Measurements from ENCODE around the gene RNU5B-1.

The RNU5B-1 gene

DNA sequence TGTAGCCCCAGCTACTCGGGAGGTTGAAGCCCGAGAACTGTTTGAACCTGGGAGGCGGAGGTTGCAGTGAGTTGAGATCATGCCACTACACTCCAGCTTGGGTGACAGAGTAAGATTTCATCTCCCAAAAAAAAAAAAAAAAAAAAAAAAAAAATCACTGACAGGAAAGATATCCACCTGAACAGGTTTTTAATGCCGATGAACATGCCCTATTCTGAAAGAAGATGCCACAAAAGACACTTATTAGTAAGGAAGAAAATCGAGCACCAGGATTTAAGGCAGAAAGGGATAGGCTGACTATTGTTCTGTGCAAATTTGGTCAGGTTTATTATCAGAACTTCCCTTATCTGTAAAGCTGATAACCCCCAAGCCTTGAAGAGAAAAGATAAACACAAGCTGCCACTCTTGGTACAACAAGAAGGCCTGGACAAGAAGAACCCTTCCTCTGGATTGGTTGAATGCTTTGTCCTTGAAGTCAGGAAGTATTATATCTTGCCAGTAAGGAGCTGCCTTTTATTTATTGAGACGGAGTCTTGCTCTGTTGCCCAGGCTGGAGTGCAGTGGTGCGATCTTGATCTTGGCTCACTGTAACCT, 15.1 kb upstream of the RNU5B-1 start:
- no peak for DNase-seq

DNA sequence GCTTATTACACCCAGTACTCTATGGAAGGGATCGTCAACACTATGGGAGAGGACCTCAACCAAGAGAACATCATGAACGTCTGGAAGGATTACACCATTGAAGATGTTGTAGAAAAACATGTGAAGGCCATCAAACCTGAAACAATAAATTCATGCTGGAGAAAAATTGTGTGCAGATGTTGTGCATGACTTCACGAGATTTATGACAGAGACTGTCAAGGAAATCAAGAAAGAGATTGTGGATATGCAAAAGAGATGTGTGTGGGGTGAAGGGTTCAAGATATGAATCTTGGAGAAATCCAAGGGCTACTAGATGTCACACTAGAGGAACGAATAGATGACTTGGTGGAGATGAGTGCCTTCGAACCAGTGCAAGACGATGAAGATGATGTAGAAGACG, 14.2 kb upstream of the RNU5B-1 start:
- no peak for DNase-seq

DNA sequence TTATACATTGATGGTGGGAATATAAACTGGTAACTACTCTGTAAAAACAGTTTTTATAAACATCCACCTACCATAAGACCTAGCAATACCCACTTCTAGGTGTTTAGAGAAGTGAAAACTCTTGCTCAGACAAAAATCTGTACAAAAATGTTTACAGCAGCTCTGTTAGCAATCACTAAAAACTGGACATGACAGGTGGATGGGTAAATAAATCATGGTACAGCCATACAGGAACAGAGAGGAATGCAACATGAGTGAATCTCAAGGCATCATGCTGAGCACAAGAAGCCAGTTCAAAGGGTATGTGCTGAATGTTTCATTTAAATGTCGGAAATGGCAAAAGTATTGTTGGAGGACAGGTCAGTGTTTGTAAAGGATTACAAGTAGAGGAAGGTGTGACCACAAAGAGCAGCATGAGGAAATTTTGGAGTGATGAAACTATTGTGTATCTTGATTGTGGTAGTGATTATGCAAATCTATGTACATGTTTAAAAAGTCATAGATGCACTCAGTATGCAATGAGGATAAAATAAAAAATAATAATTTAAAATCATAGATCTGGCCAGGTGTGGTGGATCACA, 11.4 kb upstream of the RNU5B-1 start:
- no peak for DNase-seq

DNA sequence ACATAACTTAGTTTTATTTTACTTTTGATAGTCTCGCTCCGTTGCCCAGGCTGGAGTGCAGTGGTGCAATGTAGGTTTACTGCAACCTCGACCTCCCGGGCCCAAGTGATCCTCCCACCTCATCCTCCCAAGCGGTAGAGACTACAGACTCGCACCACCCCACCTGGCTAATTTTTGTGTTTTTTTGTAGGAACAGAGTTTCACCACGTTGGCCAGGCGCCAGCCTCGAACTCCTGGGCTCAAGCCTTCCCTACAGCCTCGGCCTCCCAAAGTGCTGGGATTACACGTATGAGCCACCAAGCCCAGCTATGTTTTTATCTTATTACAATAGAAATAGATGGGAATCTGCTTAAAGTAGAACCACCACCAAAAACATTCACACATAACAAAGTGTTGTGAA, 5.7 kb upstream of the RNU5B-1 start:
- no peak for DNase-seq

DNA sequence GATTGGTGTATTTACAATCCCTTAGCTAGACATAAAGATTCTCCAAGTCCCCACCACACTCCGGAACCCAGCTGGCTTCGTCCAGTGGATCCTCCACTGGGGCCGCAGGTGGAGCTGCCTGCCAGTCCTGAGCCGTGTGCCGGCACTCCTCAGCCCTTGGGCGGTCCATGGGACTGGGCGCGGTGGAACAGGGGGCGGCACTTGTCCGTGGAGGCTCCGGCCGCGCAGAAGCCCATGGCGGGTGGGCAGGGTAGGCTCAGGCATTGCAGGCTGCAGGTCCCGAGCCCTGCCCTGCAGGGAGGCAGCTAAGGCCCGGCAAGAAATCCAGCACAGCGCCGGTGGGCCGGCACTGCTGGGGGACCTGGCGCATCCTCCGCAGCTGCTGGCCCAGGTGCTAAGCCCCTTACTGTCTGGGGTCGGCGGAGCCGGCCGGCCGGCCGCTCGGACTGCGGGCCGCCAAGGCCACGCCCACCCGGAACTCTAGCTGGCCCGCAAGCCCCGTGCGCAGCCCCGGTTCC, 3.5 kb upstream of the RNU5B-1 start:
- DNase-seq = no peak

DNA sequence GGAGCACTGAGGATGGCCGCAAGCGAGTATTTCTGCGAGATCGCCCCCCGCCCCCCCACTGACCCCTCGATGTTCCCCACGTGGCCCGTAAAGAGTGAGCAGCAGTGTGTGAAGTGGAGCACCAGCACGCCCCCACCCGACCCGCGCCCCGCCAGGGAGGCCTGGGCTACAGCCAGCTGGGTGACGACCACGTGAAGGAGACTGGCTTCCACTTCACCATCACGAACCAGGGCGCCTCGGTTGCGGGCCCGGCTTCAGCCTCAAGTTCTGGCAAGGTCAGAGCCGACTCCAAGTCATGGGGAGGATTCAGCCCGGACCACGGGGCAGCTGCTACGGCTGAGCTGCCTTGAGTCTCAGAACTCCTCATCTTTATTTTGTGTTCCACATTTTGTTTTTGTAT, 2.4 kb upstream of the RNU5B-1 start:
- no peak for DNase-seq

DNA sequence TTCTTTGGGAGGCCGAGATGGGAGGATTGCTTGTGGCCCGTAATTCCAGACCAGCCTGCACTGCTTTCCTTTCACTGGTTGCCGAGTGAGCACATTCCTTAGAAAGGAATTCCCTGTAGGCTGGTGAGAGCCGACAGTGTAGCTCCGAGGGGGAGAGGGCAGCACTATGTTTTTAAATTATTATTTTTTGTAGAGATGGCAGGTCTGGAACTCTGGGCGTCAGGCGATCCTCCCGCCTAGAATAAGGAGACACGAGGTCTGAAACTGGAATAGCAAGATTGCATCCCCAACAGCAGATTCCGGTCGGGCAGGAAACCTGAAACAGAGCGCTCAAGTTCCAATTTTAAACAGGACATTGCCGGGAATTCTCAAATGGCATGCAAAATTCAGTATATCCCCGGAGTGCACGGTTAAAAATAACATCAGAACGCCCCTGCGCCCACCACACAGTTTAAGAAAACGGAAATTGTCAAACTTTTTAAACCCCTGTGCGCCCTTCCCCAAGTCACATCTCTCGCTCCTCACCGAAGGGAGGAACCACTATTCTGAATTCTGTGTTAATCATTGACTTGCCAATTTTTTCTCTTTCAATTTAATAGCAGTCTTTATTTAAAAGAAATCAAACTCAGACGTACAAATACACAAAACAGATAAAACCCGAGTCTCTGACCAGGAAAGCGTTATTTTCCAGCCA, 643 bp upstream of the RNU5B-1 start:
- DNase-seq = peak; percentile 79

DNA sequence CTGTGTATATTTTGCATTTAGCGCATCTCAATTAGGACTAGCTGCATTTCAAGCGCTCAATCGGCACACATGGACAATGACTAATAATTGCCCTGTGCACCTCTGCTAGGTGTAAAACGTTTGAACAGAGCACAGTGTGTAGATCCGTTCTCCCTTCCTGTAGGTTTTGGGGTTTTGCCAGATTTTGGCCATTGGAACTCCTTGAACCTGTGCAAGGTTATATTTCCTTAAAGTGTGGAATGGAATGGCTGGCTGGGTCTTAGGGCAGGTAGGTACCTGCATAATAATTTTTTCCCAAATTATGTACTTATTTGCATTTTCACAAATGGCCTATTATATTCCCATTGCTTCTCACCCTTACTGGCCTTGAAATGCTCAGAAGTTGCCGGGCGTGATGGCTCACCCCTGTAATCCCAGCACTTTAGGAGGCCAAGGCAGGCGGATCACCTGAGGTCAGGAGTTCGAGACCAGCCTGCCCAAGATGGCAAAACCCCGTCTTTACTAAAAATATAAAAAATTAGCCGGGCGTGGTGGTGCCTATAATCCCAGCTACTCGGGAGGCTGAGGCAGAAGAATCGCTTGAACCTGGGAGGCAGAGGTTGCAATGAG, 777 bp downstream of the RNU5B-1 start:
- DNase-seq = peak; percentile 95

DNA sequence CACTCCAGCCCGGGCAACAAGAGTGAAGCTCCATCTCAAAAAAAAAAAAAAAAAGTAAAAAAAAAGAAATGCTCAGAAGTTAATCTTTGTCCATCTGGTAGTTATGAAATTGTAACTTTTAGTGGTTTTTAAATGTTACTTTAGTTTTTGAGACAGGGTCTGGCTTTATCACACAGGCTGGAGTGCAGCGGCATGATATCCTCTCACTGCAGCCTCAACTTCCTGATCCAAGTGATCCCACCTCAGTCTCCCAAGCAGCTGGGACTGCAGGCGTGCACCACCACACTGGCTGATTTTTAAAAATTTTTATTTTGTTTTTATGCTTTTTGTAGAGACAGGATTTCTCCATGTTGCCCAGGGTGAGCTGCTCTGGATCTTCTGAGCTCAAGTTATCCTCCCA, 1.3 kb downstream of the RNU5B-1 start:
- DNase-seq = no peak

DNA sequence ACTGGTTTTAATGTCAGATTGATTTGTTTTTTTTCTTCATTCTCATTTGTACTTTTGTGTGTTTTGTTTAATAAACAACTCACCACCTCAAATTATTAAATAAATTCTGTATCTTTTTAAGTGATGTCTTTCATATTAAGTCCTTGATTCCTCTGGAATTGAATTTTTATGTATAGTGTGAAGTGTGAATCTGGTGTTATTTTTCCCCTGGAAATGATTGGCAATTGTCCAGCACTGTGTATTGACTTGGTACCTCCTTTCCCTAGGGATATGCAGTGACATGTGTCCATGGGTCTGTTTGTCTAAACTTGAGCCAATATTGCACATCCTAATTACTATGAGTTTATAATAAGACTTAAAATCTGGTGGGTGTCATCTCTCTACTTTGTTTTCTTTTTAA, 2.1 kb downstream of the RNU5B-1 start:
- peak; percentile 68 for DNase-seq

DNA sequence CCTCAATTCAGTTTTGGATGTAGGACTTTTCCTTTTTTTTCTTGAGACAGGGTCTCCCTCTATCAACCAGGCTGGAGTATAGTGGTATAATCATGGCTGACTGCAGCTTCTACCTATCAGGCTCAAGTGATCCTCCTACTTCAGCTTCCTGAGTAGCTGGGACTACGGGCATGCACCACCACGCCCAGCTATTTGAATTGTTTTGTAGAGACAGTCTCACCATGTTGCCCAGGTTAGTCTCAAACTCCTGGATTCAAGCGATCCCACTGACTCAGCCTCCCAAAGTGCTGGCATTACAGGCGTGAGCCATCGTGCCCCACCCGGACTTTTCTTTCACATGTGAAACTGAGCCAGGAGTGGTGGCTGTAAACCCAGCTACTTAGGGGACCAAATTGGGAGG, 3.5 kb downstream of the RNU5B-1 start:
- DNase-seq = no peak

DNA sequence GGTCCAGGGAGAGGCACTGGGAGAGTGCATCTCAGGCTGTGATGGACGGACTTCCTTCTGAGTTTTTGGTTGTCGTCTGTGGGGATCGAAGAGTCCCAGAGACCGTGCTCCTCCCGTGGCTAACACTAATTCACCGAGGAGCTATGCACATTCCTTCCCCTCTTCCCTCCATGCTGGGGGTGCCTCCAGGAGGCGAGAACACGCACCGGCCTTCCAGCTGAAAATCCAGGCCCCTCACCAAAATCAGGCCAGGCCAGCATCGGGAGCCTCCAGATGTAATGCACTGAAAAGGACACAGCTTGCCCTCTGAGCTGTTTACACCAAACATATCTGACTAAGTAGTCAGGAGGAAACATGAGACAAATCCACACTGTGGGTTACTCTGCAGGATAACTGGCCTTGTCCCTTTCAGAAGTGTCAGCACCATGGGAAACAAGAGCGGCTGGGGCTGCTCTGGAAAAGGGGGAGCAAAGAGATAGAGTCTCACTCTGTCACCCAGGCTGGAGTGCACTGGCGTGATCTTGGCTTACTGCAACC, 5.5 kb downstream of the RNU5B-1 start:
- no peak for DNase-seq

DNA sequence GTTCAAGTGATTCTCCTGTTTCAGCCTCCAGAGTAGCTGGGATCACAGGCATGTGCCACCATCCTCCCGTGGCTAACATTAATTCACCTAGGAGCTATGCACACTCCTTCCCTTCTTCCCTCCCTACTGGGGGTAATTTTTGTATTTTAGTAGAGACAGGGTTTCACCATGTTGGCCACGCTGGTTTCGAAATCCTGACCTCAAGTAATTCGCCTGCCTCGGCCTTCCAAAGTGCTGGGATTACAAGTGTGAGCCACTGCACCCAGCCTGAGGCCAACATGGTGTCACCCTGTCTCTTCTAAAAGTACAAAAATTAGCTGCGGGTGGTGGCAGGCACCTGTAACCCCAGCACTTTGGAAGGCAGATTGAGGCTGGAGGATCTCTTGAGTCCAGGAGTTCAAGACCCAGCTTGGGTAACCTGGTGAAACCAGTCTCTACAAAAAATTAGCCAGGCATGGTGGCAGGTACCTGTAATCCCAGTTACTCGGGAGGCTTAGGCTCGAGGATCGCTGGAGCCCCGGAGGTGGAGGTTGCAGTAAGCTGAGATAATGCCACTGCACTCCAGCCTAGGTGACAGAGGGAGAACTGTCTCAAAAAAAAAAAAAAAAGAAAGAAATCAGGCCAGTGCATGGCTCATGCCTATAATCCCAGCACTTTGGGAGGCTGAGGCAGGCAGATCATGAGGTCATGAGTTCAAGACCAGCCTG, 6.1 kb downstream of the RNU5B-1 start:
- no peak for DNase-seq

DNA sequence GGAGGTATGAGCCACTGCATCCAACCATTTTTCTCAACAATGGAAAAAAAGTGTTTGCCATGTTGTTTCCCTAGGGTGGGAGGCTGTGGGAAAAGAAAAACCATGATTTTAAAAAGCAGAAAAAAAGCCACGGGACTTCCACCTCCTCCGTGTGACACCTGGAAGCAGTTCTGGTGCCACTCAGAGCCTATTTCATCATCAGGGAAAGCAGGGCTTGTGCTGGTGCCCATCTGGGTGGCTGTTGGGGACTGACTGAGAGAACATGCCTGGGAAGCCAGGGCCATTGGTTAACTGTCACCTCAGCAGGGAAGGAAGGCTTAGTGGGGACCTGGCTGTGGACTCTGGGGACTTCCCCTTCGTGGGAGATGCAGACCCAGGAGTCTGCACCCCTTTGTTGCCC, 7.3 kb downstream of the RNU5B-1 start:
- DNase-seq = no peak

DNA sequence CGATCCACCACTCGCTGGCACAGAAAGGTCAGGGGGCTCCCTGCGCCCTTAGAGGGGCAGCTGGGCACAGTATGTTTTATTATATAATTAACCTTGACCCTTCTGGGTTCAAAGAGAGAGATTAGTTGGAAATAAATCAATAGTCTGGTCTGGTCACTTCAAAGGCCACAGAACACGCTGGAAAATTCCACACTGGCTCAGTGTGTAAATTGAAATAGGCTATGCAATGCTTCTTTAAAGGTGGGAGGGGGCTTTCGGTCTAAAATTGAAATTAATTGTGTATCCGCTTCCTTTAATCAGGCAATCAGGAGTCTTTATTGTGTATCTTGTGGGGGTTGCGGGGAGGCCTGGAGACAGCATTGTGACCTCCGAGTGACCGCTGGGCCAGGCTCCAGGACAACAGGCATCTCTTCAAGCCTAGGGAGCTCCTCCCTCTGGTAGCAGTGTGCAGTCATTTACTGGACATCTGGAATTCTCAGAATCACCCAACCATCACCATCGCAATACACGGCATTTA, 8.0 kb downstream of the RNU5B-1 start:
- no peak for DNase-seq

DNA sequence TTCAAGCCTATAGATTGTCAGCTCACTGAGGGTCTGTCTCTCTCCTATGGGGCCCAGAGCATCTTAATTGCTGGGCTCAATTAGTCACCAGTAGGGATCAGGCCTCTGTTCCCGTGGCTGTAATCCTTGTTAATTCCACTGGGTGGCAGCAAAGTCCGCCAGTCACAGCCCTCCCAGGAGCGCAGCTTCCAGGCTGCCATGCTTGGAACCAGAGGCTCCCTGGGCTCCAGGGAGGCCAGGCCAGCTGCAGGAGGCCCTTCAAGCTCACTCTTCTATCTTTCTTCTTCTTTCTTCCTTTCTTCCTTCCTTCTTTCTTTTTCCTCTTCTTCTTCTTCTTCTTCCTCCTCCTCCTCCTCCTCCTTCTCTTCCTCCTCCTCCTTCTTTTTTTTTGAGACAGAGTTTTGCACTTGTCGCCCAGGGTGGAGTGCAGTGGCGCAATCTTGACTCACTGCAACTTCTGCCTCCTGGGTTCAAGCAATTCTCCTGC, 14.4 kb downstream of the RNU5B-1 start:
- peak; percentile 87 for DNase-seq

DNA sequence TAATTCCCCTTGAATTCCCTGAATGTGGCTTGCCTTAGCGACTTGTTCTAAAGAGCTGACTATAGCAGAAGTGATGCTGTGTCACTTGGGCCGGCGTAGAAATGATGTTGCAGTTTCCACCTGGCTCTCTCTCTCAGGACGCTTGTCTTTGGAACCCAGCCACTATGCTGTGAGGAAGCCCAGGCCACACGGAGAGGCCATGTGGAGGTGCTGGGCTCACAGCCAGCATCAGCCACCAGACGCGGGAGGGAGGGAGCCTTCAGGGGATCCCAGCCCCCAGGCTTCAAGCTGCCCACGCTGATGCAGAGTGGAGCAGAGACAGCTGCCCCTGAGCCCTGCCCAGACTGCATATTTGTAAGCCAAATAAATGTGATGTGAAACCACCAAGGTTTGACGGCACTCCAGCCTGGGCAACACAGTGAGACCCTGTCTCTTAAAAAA, 18.6 kb downstream of the RNU5B-1 start:
- peak; percentile 95 for DNase-seq

DNA sequence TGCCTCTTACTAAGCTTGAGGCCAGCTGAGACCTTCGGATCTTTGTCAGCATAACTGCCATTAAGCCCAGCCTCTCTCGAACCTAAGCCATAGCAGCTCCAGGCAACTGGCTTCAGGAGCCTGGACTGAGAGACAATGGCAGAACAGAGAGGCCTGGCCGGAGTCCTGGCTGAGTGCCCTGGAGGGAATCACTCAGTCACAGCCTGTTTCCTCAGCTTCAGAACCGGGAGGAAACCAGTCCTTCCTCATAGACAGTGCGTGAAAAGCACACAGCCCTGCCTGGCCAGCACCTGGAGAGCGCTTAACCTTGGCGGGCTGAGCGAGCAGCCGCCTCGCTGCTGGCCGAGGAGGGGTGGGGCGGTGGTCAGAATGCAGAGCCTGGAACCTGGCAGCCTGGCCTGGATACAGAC, 21.6 kb downstream of the RNU5B-1 start:
- DNase-seq = peak; percentile 80

DNA sequence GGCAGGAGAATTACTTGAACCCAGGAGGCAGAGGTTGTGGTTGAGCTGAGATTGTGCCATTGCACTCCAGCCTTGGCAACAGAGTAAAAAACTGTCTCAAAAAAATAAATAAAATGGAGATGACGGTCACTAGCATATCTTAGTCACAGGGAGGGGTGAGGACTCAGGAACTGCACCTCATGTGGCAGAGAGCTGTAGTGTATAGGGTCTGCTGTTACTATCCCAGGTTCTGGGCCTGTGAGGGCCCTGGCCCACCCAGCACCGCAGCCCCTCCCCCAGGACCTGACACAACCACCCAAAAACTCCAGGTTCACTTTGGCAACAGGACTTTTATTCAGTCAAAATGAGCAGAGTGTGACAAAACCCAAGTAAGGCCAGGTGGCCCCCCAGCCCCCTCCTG, 22.3 kb downstream of the RNU5B-1 start:
- no peak for DNase-seq

DNA sequence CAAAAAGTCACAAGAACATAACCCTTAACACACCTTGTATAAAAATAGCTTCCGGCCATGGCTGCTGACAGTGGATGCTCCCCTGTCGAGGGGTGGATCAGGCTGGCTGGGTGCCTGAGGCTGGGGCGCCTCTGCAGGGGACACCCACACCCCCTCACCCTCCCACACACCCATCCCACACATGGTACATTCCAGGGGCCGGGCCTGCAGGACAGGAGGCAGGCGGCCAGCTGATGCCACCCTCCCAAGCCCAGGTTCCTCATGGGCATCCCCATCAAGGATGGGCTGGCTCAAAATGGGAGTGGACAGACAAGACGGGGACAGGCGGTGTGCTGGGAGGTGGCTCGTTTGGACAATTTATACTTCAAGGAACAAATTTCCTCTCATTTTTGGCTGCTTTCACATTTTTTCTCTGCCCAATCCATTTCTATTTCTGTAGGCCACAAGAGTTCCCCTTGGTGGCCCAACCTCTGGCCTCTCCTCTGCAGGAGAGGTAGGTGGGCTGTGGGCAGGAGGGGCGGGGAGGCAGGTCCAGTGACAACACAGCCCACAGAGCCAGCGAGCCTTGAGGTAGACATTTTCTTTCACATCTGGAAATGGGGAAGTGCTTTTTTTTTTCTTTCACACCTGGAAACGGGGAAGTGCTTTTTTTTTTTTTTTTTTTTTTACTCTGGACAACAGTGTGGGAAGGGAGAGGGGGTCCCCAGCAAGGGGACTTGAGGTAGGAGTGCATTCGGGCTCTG, 23.3 kb downstream of the RNU5B-1 start:
- DNase-seq = no peak

DNA sequence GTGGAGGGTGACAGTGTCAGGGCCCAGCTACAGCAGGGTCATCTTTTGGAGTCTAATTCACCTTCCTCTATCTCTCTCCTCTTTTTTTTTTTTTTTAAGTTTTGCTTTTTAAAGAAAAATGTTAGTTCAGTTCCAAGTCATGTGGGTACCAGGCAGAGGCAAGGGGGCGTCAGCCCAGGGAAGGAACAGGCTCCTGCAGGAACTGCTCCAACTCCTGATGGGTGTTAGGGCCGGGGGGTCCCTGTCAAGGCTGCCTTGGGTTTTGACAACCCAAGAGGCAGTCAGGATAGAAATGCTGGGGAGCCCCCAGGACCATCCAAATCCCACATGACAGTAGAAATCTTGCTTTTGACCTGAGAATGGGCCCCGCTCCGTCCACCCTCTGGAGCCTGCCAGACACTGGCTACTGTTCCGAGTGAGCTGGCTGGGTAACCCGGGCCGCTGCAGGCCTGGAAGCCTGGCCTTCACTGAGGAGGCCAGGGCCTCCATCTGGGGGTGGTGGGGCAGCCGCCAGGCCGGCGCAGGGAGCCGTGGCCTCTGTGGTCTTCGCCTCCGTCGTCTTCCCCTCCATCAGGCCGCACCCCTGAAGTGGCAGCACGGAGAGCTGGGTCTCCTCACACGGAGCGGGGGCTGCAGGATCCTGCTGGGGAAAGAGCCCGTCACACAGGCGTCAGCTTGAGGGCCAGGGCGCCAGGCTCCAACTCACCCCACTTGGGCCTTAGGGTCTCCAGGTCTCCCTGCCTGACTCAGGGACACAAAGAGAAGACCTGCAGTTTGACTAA, 24.2 kb downstream of the RNU5B-1 start:
- no peak for DNase-seq

Measured in NCI-H69 (cell line).